IgD-negative memory B cell (primary cell): ENCODE measurements around the gene UGGT1. TPM values are rescaled to one million over a fixed set of nuclear protein-coding genes. Genes with fewer than 3 reads are reported as not detected.

Source experiments
- H3K27ac Mint-ChIP-seq, 3 donors: one replicate each; pipeline ENCODE4 v1.8.0; 2020 to 2022; ENCODE audit warnings: mild to moderate bottlenecking in 3 of 3, mixed read lengths in 3 of 3, moderate library complexity in 1 of 3
- H3K27me3 Mint-ChIP-seq: one replicate; pipeline ENCODE4 v1.8.0; 2021; ENCODE audit warnings: mixed read lengths
- H3K36me3 Mint-ChIP-seq: one replicate; pipeline ENCODE4 v1.8.0; 2020; ENCODE audit warnings: mild to moderate bottlenecking, mixed read lengths
- H3K4me1 Mint-ChIP-seq, 3 donors: one replicate each; pipeline ENCODE4 v1.8.0; 2020 to 2022; ENCODE audit warnings: mixed read lengths in 3 of 3, mild to moderate bottlenecking in 1 of 3
- H3K4me3 Mint-ChIP-seq, 4 donors: one replicate each; pipeline ENCODE4 v1.8.0; 2020 to 2022; ENCODE audit warnings: mild to moderate bottlenecking in 4 of 4, mixed read lengths in 4 of 4, moderate library complexity in 3 of 4
- H3K9me3 Mint-ChIP-seq, 3 donors: one replicate each; pipeline ENCODE4 v1.8.0; 2020 to 2021; ENCODE audit warnings: mixed read lengths in 3 of 3, mild to moderate bottlenecking in 1 of 3
- polyA plus RNA-seq: library from polyadenylated mRNA; unstranded; fragments of 300-500 nt; fragmentation: Illumina TruSeq; gene quantifications from one replicate; pipeline ENCODE4 v1.2.3, GENCODE V29; 2021

Gene UGGT1
- polyA plus RNA-seq, 1 donor from 2014 or later: 10.9 TPM

GRCh38 chr2:128086244-128086643 lies 4.8 kb upstream of the UGGT1 start:
- peaks cover 4 to 12% (median 8%) of the 10 kb centered on the region in 3 donors for H3K4me1 Mint-ChIP-seq
- no peaks in the 10 kb centered on the region for H3K9me3 Mint-ChIP-seq
- no peak overlapping the region for H3K4me3 Mint-ChIP-seq
- H3K27me3 Mint-ChIP-seq: peaks cover 4% of the 10 kb centered on the region
- H3K36me3 Mint-ChIP-seq: peaks cover 2% of the 10 kb centered on the region
- no peak overlapping the region for H3K27ac Mint-ChIP-seq

GRCh38 chr2:128090575-128090944 lies 440 bp upstream of the UGGT1 start:
- Mint-ChIP-seq H3K9me3 (no peaks in the 10 kb centered on the region), H3K36me3 (peaks cover 2% of the 10 kb centered on the region), H3K4me3 (peak overlapping the region; percentile 90 to 98 (median 95)), H3K27me3 (no peaks in the 10 kb centered on the region), H3K4me1 (peaks cover 23 to 37% (median 29%) of the 10 kb centered on the region in 3 donors), H3K27ac (peak overlapping the region; percentile 63 to 97 (median 93))

- H3K4me1 Mint-ChIP-seq: peaks cover 28 to 44% (median 32%) of the 10 kb centered on the region in 3 donors
- H3K27ac Mint-ChIP-seq: peak overlapping the region; percentile 63 to 97 (median 93)
- no peaks in the 10 kb centered on the region for H3K27me3 Mint-ChIP-seq
- peak overlapping the region; percentile 90 to 98 (median 95) for H3K4me3 Mint-ChIP-seq
- H3K36me3 Mint-ChIP-seq: peaks cover 2% of the 10 kb centered on the region
- no peaks in the 10 kb centered on the region for H3K9me3 Mint-ChIP-seq
These were observed 703 bp downstream of the UGGT1 start for GRCh38 chr2:128091726-128092080.

GRCh38 chr2:128092656-128093055 lies 1.7 kb downstream of the UGGT1 start:
- peak overlapping the region in 3 of 4 donors; percentile 49 to 93 (median 72) for H3K4me3 Mint-ChIP-seq
- peak overlapping the region in 1 of 3 donors; percentile 5 for H3K27ac Mint-ChIP-seq
- peaks cover 28 to 44% (median 32%) of the 10 kb centered on the region in 3 donors for H3K4me1 Mint-ChIP-seq
- no peaks in the 10 kb centered on the region for H3K27me3 Mint-ChIP-seq
- H3K9me3 Mint-ChIP-seq: no peaks in the 10 kb centered on the region
- H3K36me3 Mint-ChIP-seq: peaks cover 5% of the 10 kb centered on the region

- Mint-ChIP-seq H3K9me3 (no peaks in the 10 kb centered on the region), H3K27ac (no peak overlapping the region), H3K4me1 (peaks cover 28 to 44% (median 32%) of the 10 kb centered on the region in 3 donors), H3K36me3 (peaks cover 6% of the 10 kb centered on the region), H3K27me3 (no peaks in the 10 kb centered on the region), H3K4me3 (peak overlapping the region in 2 of 4 donors; percentile 55 to 93)
These were observed 2.8 kb downstream of the UGGT1 start for GRCh38 chr2:128093762-128094161.

GRCh38 chr2:128095201-128095600 lies 4.2 kb downstream of the UGGT1 start:
- peak overlapping the region in 2 of 4 donors; percentile 22 to 77 for H3K4me3 Mint-ChIP-seq
- no peaks in the 10 kb centered on the region for H3K27me3 Mint-ChIP-seq
- H3K27ac Mint-ChIP-seq: peak overlapping the region in 1 of 3 donors; percentile 31
- peaks cover 28 to 39% (median 29%) of the 10 kb centered on the region in 3 donors for H3K4me1 Mint-ChIP-seq
- no peaks in the 10 kb centered on the region for H3K9me3 Mint-ChIP-seq
- H3K36me3 Mint-ChIP-seq: peaks cover 5% of the 10 kb centered on the region

GRCh38 chr2:128103407-128103806 lies 12.4 kb downstream of the UGGT1 start:
- Mint-ChIP-seq H3K36me3 (peaks cover 9% of the 10 kb centered on the region), H3K9me3 (no peaks in the 10 kb centered on the region), H3K4me3 (no peak overlapping the region), H3K27me3 (no peaks in the 10 kb centered on the region), H3K4me1 (peaks cover 9 to 19% (median 10%) of the 10 kb centered on the region in 3 donors), H3K27ac (no peak overlapping the region)

- Mint-ChIP-seq H3K4me1 (peaks cover 9 to 19% (median 10%) of the 10 kb centered on the region in 3 donors), H3K27me3 (no peaks in the 10 kb centered on the region), H3K4me3 (no peak overlapping the region), H3K36me3 (peaks cover 12% of the 10 kb centered on the region), H3K9me3 (no peaks in the 10 kb centered on the region), H3K27ac (peak overlapping the region in 1 of 3 donors; percentile 85)
These were observed 14.1 kb downstream of the UGGT1 start for GRCh38 chr2:128105072-128105471.

- Mint-ChIP-seq H3K4me3 (no peak overlapping the region), H3K36me3 (peaks cover 6% of the 10 kb centered on the region), H3K9me3 (no peaks in the 10 kb centered on the region), H3K27ac (no peak overlapping the region), H3K27me3 (no peaks in the 10 kb centered on the region), H3K4me1 (peaks cover 1 to 10% (median 6%) of the 10 kb centered on the region in 3 donors)
These were observed 17.2 kb downstream of the UGGT1 start for GRCh38 chr2:128108166-128108565.

- Mint-ChIP-seq H3K9me3 (no peaks in the 10 kb centered on the region), H3K4me1 (peaks cover under 1 to 1% (median under 1%) of the 10 kb centered on the region in 3 donors), H3K4me3 (no peak overlapping the region), H3K27ac (no peak overlapping the region), H3K36me3 (peaks cover 6% of the 10 kb centered on the region), H3K27me3 (no peaks in the 10 kb centered on the region)
These were observed 18.2 kb downstream of the UGGT1 start for GRCh38 chr2:128109243-128109642.

GRCh38 chr2:128115921-128116623 lies 25.1 kb downstream of the UGGT1 start:
- Mint-ChIP-seq H3K36me3 (peaks cover 11% of the 10 kb centered on the region), H3K27me3 (no peaks in the 10 kb centered on the region), H3K4me3 (no peak overlapping the region), H3K9me3 (no peaks in the 10 kb centered on the region), H3K27ac (no peak overlapping the region), H3K4me1 (no peaks in the 10 kb centered on the region)

- H3K4me3 Mint-ChIP-seq: no peak overlapping the region
- H3K27ac Mint-ChIP-seq: no peak overlapping the region
- H3K9me3 Mint-ChIP-seq: peaks cover 0 to 2% (median 0%) of the 10 kb centered on the region in 3 donors
- H3K27me3 Mint-ChIP-seq: no peaks in the 10 kb centered on the region
- peaks cover 0 to 2% (median 0%) of the 10 kb centered on the region in 3 donors for H3K4me1 Mint-ChIP-seq
- peaks cover 7% of the 10 kb centered on the region for H3K36me3 Mint-ChIP-seq
These were observed 43.6 kb downstream of the UGGT1 start for GRCh38 chr2:128134573-128134972.

- Mint-ChIP-seq H3K36me3 (peaks cover 6% of the 10 kb centered on the region), H3K27ac (no peak overlapping the region), H3K27me3 (no peaks in the 10 kb centered on the region), H3K9me3 (no peaks in the 10 kb centered on the region), H3K4me3 (no peak overlapping the region), H3K4me1 (no peaks in the 10 kb centered on the region)
These were observed 46.2 kb downstream of the UGGT1 start for GRCh38 chr2:128137094-128137616.

- Mint-ChIP-seq H3K36me3 (peaks cover 6% of the 10 kb centered on the region), H3K4me1 (peaks cover 0 to 2% (median 0%) of the 10 kb centered on the region in 3 donors), H3K9me3 (no peaks in the 10 kb centered on the region), H3K27me3 (no peaks in the 10 kb centered on the region), H3K4me3 (no peak overlapping the region), H3K27ac (peak overlapping the region in 1 of 3 donors; percentile 27)
These were observed 48.6 kb downstream of the UGGT1 start for GRCh38 chr2:128139624-128140023.

GRCh38 chr2:128145651-128146050 lies 54.7 kb downstream of the UGGT1 start:
- Mint-ChIP-seq H3K36me3 (peaks cover 8% of the 10 kb centered on the region), H3K27me3 (no peaks in the 10 kb centered on the region), H3K27ac (no peak overlapping the region), H3K4me3 (no peak overlapping the region), H3K9me3 (no peaks in the 10 kb centered on the region), H3K4me1 (peaks cover 0 to 2% (median 2%) of the 10 kb centered on the region in 3 donors)

GRCh38 chr2:128153786-128154185 lies 62.8 kb downstream of the UGGT1 start:
- Mint-ChIP-seq H3K27me3 (no peaks in the 10 kb centered on the region), H3K36me3 (peaks cover 7% of the 10 kb centered on the region), H3K4me3 (peak overlapping the region in 1 of 4 donors; percentile 9), H3K4me1 (peaks cover 16 to 22% (median 16%) of the 10 kb centered on the region in 3 donors), H3K9me3 (no peaks in the 10 kb centered on the region), H3K27ac (no peak overlapping the region)
